Suprapubic skin (tissue), 4 donors: ENCODE results near the gene KCNK17. TPM values are rescaled to one million over a fixed set of nuclear protein-coding genes. Genes with fewer than 3 reads are reported as not detected.

ENCODE experiments used
- DNase-seq, 2 donors: peaks; one replicate each; pipeline ENCODE4 v3.0.0-alpha.2; 2019; ENCODE audit warnings: low spot score in 2 of 2
- H3K27ac ChIP-seq: fragments of 200-600 bp; sonication (generic); one replicate; pipeline ENCODE4 v1.5.1; 2019
- H3K27me3 ChIP-seq: fragments of 200-600 bp; sonication (generic); one replicate; pipeline ENCODE4 v1.5.1; 2019
- H3K36me3 ChIP-seq: fragments of 200-600 bp; sonication (generic); one replicate; pipeline ENCODE4 v1.5.1; 2019
- H3K4me1 ChIP-seq: fragments of 200-600 bp; sonication (generic); one replicate; pipeline ENCODE4 v1.5.1; 2019
- H3K4me3 ChIP-seq: fragments of 200-600 bp; sonication (generic); one replicate; pipeline ENCODE4 v1.5.1; 2019; ENCODE audit warnings: mild to moderate bottlenecking
- H3K9me3 ChIP-seq: fragments of 200-600 bp; sonication (generic); one replicate; pipeline ENCODE4 v1.5.1; 2019
- CTCF ChIP-seq, 2 donors: fragments of 200-600 bp in 1 of 2; fragments of 450-650 bp in 1 of 2; sonication (generic) in 1 of 2; IDR thresholded peaks; one replicate each; pipeline ENCODE4 v1.5.1; 2016 to 2019; ENCODE audit warnings: antibody characterized with exemption in 2 of 2, mild to moderate bottlenecking in 1 of 2, moderate library complexity in 1 of 2
- EP300 ChIP-seq: sonication (generic); formaldehyde crosslinking; IDR thresholded peaks from one replicate; pipeline ENCODE4 v1.6.1; 2017; ENCODE audit warnings: antibody characterized with exemption
- POLR2A ChIP-seq, 2 donors: fragments of 450-650 bp; IDR thresholded peaks; one replicate each; pipeline ENCODE4 v1.6.1; 2017; ENCODE audit warnings: antibody characterized with exemption in 2 of 2, mild to moderate bottlenecking in 2 of 2, moderate library complexity in 2 of 2
- POLR2AphosphoS5 ChIP-seq, 3 donors: sonication (generic); formaldehyde crosslinking; IDR thresholded peaks; one replicate each; pipeline ENCODE4 v1.6.1; 2017; ENCODE audit warnings: antibody characterized with exemption in 3 of 3
- WGBS: methylation state at CpG from one replicate; pipeline ENCODE4 v1.1.5; 2018; 5-methylcytosine and 5-hydroxymethylcytosine counted together
- total RNA-seq, 4 donors: library from RNA; depleted of rRNA; stranded (reverse); fragments of >200 nt; gene quantifications; one replicate each; pipeline ENCODE4 v1.1.0, GENCODE V29; 2016

The KCNK17 gene
- total RNA-seq, 4 donors from 2014 or later: not detected

- TF ChIP-seq POLR2A (IDR thresholded peaks at IDR 0.05): no peak
- TF ChIP-seq CTCF (IDR thresholded peaks at IDR 0.05): no peak
- no peak for TF ChIP-seq POLR2AphosphoS5 (IDR thresholded peaks at IDR 0.05)
- no peak for TF ChIP-seq EP300
- no peaks in the 10 kb centered on the region for H3K4me1 ChIP-seq
- no peaks in the 10 kb centered on the region for H3K36me3 ChIP-seq
- H3K27ac ChIP-seq: no peak overlapping the region
- no peaks in the 10 kb centered on the region for H3K9me3 ChIP-seq
- 66% methylated on average over 4 of the region's 4 CpGs for WGBS
- H3K4me3 ChIP-seq: no peak overlapping the region
- DNase-seq: no peak
- H3K27me3 ChIP-seq: peaks cover 3% of the 10 kb centered on the region
Observed at GRCh38 chr6:39274471-39274870, 39.7 kb downstream of the KCNK17 start.

GRCh38 chr6:39273406-39273821 lies 40.8 kb downstream of the KCNK17 start:
- 72% methylated on average over 5 of the region's 6 CpGs for WGBS
- Histone ChIP-seq H3K4me1 (no peaks in the 10 kb centered on the region), H3K4me3 (no peak overlapping the region), H3K9me3 (no peaks in the 10 kb centered on the region), H3K36me3 (no peaks in the 10 kb centered on the region), H3K27ac (no peak overlapping the region), H3K27me3 (peaks cover 3% of the 10 kb centered on the region)
- TF ChIP-seq POLR2A (IDR thresholded peaks at IDR 0.05) (no peak), EP300 (no peak), POLR2AphosphoS5 (IDR thresholded peaks at IDR 0.05) (no peak), CTCF (IDR thresholded peaks at IDR 0.05) (no peak)
- no peak for DNase-seq

GRCh38 chr6:39269961-39270360 lies 44.3 kb downstream of the KCNK17 start:
- 87% methylated on average over 1 of the region's 1 CpG for WGBS
- DNase-seq: no peak

GRCh38 chr6:39268721-39269120 lies 45.5 kb downstream of the KCNK17 start:
- Histone ChIP-seq H3K4me3 (no peak overlapping the region), H3K9me3 (no peaks in the 10 kb centered on the region), H3K27me3 (peaks cover 3% of the 10 kb centered on the region), H3K36me3 (no peaks in the 10 kb centered on the region), H3K4me1 (peaks cover under 1% of the 10 kb centered on the region), H3K27ac (no peak overlapping the region)
- no peak for DNase-seq
- 85% methylated on average over 3 of the region's 3 CpGs for WGBS
- TF ChIP-seq POLR2A (IDR thresholded peaks at IDR 0.05) (no peak), EP300 (no peak), CTCF (IDR thresholded peaks at IDR 0.05) (no peak), POLR2AphosphoS5 (IDR thresholded peaks at IDR 0.05) (no peak)

More at GRCh38 chr6:39269961-39270360, 44.3 kb downstream of the KCNK17 start:
- TF ChIP-seq CTCF (IDR thresholded peaks at IDR 0.05) (no peak), EP300 (no peak), POLR2A (IDR thresholded peaks at IDR 0.05) (no peak), POLR2AphosphoS5 (IDR thresholded peaks at IDR 0.05) (no peak)
- Histone ChIP-seq H3K4me3 (no peak overlapping the region), H3K36me3 (no peaks in the 10 kb centered on the region), H3K27me3 (peaks cover 3% of the 10 kb centered on the region), H3K27ac (no peak overlapping the region), H3K4me1 (no peaks in the 10 kb centered on the region), H3K9me3 (no peaks in the 10 kb centered on the region)

GRCh38 chr6:39268171-39268570 lies 46.0 kb downstream of the KCNK17 start:
- H3K27me3 ChIP-seq: no peaks in the 10 kb centered on the region
- H3K27ac ChIP-seq: no peak overlapping the region
- H3K36me3 ChIP-seq: no peaks in the 10 kb centered on the region
- H3K4me3 ChIP-seq: no peak overlapping the region
- WGBS: 84% methylated on average over 6 of the region's 7 CpGs
- peaks cover 6% of the 10 kb centered on the region for H3K4me1 ChIP-seq
- no peak for DNase-seq
- TF ChIP-seq EP300 (no peak), POLR2A (IDR thresholded peaks at IDR 0.05) (no peak), POLR2AphosphoS5 (IDR thresholded peaks at IDR 0.05) (no peak), CTCF (IDR thresholded peaks at IDR 0.05) (no peak)
- H3K9me3 ChIP-seq: no peaks in the 10 kb centered on the region
